Medulla oblongata (tissue), 1 donor: ENCODE results near the gene CFAP73.

Experiments
- DNase-seq: peaks from one replicate; pipeline ENCODE4 v3.0.0-alpha.2; 2015; ENCODE audit errors: extremely low spot score

CFAP73 gene

GRCh38 chr12:113119980-113120669 lies 29.4 kb upstream of the CFAP73 start:
- no peak for DNase-seq

GRCh38 chr12:113120670-113121370 lies 28.7 kb upstream of the CFAP73 start:
- no peak for DNase-seq

- no peak for DNase-seq
Observed at GRCh38 chr12:113127791-113128199, 21.7 kb upstream of the CFAP73 start.

DNA sequence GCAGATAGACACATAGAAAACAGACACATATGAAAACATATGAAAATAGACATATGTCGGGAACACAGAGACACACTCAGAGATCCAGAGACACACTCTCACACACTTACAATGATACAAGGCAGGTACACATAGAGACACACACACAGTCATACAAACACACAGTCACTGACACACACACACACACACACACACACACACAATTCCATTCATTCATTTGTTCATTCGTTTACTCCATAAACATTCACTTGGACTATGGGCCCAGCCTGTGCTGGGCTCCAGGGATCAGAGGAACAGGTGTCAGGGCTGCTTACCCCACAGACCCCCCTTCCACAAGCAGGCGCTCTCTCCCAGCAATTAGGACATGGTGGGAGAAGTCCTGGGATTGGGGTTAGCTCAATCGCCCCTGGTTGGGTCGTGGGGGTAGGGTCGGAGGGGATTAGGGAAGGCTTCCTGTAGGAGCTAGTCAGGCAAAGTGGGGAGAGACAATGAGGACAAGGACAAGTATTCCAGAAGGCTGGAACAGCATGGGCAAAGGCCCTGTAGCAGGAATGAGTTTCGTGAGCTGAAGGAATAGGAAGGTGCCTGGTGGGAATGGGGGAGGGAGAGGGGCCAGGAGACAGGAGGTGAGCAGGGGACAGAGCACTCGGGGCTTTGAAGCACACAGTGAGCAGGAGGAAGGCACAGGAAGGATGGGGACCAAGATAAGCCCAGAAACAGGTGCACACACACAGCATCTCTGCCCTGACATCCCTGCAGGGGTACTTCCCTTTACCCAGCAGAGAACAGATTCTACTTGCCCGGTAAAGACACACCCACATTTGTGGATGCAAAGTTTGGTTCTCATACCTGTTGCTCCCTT lies 20.5 kb upstream of the CFAP73 start:
- DNase-seq = no peak

DNA sequence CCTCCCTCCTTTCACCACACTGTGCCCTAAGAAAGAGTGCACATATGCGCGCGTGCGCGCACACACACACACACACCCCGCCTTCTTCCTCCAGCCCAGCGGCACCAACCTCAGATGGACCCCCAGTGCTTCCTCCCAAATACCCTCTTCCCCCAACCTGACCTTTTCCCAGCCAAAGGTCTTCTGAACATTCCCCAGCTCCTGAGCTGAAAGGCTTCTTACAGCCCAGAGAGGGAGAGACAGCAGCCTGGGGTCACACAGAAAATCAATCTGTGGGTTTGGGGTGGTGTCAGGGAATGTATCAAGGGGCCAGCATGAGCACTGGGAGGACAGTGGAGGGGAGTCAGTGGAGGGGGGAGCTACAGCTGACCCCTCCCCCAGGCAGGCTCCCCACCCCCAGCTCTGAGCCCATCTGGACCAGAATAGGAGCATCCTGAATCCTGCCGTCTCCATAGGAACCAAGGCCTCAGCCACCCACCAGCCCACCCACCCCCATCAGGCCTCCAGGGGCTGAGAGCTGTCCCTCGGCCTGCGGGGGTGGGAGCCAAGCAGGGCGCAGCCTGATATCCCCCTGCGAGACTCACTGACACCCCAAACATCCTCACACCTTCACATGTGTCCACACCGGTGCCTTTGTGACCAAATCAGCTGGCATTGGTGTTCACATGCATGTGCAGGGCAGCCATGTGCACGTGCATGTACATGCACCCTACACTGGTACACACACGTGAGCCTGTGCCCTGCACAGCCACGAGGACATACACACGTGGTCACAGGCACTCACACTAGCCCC lies 19.7 kb upstream of the CFAP73 start:
- DNase-seq = no peak

DNA sequence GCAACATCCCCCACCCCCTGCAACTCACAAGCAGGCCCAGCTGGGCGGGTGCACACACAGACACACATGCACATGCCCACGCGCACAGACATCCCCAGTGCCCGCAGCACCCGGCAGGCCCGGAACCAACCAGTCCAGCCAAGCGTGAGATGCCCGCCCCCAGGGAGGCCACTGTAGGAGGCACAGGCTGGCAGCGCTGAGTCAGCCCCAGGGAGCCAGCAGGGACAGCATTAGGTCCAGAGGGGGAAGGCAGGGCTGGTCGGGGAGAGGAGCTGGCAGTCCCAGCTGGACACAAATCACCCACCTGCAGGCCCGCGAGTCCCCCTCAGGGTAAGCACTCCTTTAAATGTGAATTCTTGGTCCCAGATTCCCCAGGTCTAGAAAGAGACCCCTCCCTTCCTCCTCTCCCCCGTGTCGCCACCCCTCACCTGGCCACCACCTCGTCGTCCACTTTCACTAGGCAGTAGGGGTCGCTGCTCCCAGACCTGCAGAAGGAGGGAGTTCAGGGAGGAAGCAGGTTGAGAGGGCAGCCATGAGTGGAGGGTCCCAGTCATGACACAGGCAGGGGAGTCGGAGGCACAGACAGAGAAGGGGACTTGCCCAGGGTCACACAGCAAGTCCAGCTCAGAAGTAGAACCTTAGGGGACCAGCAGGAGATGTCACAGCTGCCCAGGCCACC lies 18.9 kb upstream of the CFAP73 start:
- DNase-seq = peak; percentile 25

DNA sequence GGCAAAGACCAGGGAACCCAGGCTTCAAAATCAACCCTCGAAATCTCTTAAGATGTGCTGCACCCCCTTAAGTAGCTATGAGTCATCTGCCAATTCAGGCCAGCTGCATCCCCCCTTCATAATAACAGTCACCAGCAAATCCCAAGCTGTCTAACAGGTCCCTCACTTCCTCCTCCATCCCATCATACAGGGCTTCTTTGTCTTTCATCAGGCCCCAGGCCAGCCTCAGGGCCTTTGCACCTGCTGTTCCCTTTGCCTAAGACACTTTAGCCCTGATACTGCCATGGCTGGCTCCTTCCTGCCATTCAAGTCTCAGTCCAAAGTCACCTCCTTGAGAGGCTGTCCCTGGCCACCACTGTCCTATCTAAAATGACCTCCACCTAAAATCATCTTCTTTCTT lies 18.0 kb upstream of the CFAP73 start:
- no peak for DNase-seq

DNA sequence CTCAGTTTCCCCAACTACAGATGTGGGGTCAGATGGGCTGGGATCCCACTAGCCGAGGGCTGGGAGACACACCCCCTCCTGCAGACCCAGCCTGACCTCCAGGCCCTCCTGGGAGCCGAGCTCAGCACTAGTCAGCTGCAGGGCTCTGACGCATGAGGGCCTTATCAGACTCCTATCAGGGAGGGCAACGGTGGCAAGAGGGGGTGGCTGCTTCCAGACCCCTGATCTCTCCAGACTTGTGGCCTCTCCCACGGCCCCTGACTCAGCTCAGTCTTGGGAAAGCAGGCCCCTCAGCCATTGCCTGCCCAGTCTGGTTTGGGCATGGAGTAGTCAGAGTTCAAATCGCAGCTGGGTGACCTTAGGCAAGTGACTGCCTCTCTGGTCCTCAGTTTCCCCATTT lies 16.5 kb upstream of the CFAP73 start:
- DNase-seq = no peak

DNA sequence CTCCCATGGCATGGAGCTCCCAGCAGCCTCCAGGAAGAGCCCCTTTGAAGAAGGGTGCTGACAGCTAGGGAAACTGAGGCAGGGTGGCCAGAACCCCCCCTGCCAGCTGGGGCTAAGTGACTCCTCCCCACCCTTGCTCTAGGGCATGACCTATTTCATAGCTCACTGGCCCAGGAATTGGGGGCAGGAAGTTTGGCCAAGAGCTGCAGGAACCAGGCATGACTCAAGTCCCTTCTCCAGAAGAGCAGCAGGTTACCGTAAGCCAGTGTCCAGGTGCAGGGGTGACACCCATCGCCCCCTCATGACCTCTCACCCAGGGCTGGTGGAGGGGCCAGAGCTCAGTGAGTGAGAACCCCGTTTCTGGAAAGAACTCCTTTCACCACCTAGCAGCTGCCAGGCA lies 15.9 kb upstream of the CFAP73 start:
- DNase-seq = no peak

GRCh38 chr12:113134071-113134470 lies 15.5 kb upstream of the CFAP73 start:
- DNase-seq = no peak

GRCh38 chr12:113134521-113134951 lies 15.0 kb upstream of the CFAP73 start:
- DNase-seq = no peak

DNA sequence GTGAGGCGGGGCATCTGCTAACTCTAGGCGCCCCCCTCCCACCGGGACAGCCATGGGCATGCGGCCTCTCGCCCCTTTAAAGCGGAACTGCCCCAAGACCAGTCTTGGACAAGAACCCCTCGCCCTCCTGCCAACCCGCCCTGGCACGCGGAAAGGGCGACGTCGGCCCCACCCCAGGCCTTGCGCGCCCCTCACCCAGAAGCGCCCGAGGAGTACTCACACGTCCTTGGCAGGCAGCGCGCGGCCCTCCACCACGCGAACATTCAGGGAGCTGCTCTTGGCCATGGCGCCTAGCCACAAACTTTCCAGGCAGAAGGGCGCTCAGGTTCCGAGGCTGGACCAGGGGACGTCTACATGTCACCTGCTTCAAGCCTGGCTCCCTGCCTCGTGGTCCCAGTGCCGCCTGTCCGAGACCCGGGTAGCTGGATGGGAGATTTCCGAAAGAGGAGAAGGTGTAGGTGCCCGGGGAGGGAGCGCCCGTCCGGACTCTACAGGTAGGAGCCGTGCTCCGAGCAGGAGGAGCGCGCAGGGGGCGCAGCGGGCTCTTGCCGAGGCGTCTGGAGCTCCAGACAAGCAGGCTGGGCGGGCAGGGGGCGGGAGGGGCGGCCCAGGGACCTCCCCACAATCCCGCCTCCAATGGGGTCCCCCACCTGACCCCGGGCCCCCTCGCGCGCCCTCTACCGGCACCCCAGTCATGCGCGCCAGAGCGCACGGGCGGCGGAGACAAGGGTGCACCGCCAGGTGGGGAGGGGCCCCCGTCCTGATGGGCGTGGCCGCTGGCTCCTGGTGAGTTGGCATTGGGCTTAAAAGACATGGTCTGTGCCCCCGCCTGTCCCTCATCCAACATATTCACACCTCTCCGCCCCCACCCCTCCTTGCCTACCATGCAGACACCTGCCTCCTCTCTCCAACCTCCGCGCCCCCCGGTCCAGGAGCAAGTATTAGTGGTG lies 14.1 kb upstream of the CFAP73 start, which contains the start of gene RASAL1:
RASAL1 (minus strand) TSS at position 584 of the 950 bp plus-strand sequence; CDS start at position 285, 299 bp downstream.
- DNase-seq = peak; percentile 18

GRCh38 chr12:113136128-113136989 lies 13.2 kb upstream of the CFAP73 start:
- peak; percentile 53 for DNase-seq

- no peak for DNase-seq
Observed at GRCh38 chr12:113136990-113137511, 12.5 kb upstream of the CFAP73 start.

GRCh38 chr12:113137861-113138783 lies 11.4 kb upstream of the CFAP73 start:
- DNase-seq = no peak

DNA sequence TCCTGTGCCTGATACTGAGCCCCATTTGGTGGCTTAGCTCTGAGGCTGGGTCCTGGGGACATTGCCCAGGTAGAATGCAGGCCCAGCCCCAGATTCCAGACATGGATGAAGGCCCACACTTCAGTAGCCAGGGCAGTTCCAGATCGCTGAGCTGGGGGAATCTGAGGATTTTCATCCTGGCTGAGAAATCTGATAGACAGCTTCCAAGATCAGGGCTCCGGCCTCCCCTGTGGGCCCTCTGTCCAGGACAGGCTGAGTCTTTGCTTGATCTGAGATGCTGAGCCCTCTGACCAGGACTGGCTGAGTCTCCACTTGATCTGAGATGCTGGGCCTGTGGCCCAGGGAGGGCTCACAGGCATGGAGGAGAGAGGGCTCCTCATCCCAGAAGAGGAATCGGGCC lies 10.7 kb upstream of the CFAP73 start:
- DNase-seq = no peak

DNA sequence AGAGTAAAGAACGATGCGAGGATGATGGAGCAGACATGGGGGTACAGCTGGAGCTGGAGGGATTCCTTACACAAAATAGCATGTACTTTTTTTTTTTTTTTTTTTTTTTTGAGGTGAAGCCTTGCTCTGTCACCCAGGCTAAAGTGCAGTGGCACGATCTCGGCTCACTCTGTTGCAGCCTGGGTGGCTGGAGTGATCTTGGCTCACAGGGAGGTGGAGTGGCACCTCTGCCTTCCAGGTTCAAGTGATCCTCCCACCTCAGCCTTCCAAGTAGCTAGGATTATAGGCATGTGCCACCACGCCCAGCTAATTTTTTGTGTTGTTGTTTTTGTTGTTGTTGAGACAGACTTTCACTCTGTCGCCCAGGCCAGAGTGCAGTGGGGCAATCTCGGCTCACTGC lies 8.8 kb upstream of the CFAP73 start:
- no peak for DNase-seq
